Measurements from ENCODE around the gene COL18A1. TPM values are rescaled to one million over a fixed set of nuclear protein-coding genes. Genes with fewer than 3 reads are reported as not detected.

COL18A1 gene
- total and polyA plus RNA-seq, 7 experiments from 2014 or later, result 7.0 to 89.8 (median 15.4) TPM

- Mint-ChIP-seq H3K4me3 (peak overlapping the region in 4 of 10 donors; percentile 15 to 45 (median 22)), H3K27me3 (peaks cover 0 to 4% (median under 1%) of the 10 kb centered on the region in 5 donors), H3K4me1 (peaks cover 0 to 29% (median 26%) of the 10 kb centered on the region in 7 donors), H3K36me3 (no peaks in the 10 kb centered on the region), H3K9me3 (peaks cover 0 to 3% (median 0%) of the 10 kb centered on the region in 11 donors), H3K27ac (peak overlapping the region in 7 of 9 donors; percentile 15 to 99 (median 95))
- Histone ChIP-seq H3K36me3 (ENCODE audit: control insufficient read depth in 2 of 3, insufficient read depth in 3 of 3, low read length in 3 of 3) (no peaks in the 10 kb centered on the region), H3K4me3 (ENCODE audit: low read length) (no peak overlapping the region), H3K27ac (ENCODE audit: low read depth, low read length) (no peak overlapping the region), H3K4me1 (ENCODE audit: control insufficient read depth in 2 of 2, insufficient read depth in 2 of 2, low read length in 2 of 2) (peaks cover 0 to 14% of the 10 kb centered on the region in 2 donors), H3K27me3 (ENCODE audit: control insufficient read depth in 2 of 2, insufficient read depth in 2 of 2, low read length in 2 of 2) (no peaks in the 10 kb centered on the region), H3K9me3 (ENCODE audit: control insufficient read depth in 2 of 3, low read length in 3 of 3) (no peaks in the 10 kb centered on the region)
- DNase-seq, result no peak
- ChIA-PET CTCF (interaction anchor here (0.8 kb wide), 1 partner anchor 300 kb away, joined by 5 read pairs; no protein-coding TSS in a partner anchor), POLR2A (interaction anchor here (0.6 kb wide), 1 partner anchor 459 kb away, joined by 3 read pairs; no protein-coding TSS in a partner anchor)
- intact Hi-C loops (cut with micrococcal nuclease), result no loop called here
- ATAC-seq, result no peak
These were observed 65.1 kb downstream of the COL18A1 start for GRCh38 chr21:45470087-45470515.

DNA sequence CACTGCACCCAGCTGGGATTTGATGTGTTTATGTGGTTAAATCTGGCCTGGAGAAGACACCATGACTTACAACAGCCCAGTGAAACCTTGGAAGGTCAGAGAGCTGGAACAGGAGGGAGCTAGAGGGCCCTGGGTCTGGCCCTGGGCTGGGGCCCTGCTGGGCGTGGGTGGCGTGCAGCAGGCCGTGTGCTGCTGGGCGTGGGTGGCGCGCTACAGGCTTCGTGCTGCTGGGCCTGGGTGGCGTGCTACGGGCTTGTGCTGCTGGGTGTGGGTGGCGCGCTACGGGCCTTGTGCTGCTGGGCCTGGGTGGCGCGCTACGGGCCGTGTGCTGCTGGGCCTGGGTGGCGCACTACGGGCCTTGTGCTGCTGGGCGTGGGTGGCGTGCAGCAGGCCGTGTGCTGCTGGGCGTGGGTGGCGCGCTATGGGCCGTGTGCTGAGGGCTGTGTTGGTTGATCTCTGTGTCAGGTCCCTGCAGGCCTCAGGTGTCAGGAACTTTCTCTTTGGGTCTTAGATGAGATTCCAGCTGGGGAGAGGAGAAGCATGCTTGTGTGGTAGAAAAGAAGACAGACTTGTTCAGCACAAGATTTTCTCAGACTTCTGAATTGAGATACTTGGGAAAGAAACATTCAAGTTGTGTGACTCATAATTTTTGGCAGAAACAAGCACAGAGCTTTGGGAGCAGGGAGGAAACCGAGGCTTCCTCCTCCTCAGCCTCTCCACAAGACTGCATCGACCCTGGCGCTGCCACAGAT is 66.0 kb downstream of the COL18A1 start:
- peak in 7 of 9 donors; percentile 31 to 61 (median 53) for DNase-seq
- no peaks in the 10 kb centered on the region for H3K36me3 Mint-ChIP-seq
- H3K9me3 ChIP-seq (ENCODE audit: control insufficient read depth in 2 of 3, low read length in 3 of 3), result no peaks in the 10 kb centered on the region
- no peaks in the 10 kb centered on the region for H3K27me3 ChIP-seq (ENCODE audit: control insufficient read depth in 2 of 2, insufficient read depth in 2 of 2, low read length in 2 of 2)
- no peak overlapping the region for H3K4me3 ChIP-seq (ENCODE audit: low read length)
- H3K27me3 Mint-ChIP-seq, result no peaks in the 10 kb centered on the region
- ATAC-seq, result peak; percentile 67
- H3K27ac Mint-ChIP-seq, result peak overlapping the region; percentile 59 to 99 (median 94)
- H3K27ac ChIP-seq (ENCODE audit: low read depth, low read length), result peak overlapping the region; percentile 61
- H3K9me3 Mint-ChIP-seq, result peaks cover 0 to 3% (median 0%) of the 10 kb centered on the region in 11 donors
- CTCF ChIA-PET, result interaction anchor here (0.7 to 0.8 kb wide), 2 partner anchors 13 to 300 kb away, joined by 3 to 5 read pairs; no protein-coding TSS in a partner anchor
- no peaks in the 10 kb centered on the region for H3K36me3 ChIP-seq (ENCODE audit: control insufficient read depth in 2 of 3, insufficient read depth in 3 of 3, low read length in 3 of 3)
- intact Hi-C loops (cut with micrococcal nuclease), result no loop called here
- H3K4me1 Mint-ChIP-seq, result peaks cover 0 to 29% (median 26%) of the 10 kb centered on the region in 7 donors
- peak overlapping the region in 7 of 10 donors; percentile 17 to 65 (median 52) for H3K4me3 Mint-ChIP-seq
- POLR2A ChIA-PET, result interaction anchor here (0.6 kb wide), 1 partner anchor 1172 kb away, joined by 3 read pairs; no protein-coding TSS in a partner anchor
- peaks cover 0 to 14% of the 10 kb centered on the region in 2 donors for H3K4me1 ChIP-seq (ENCODE audit: control insufficient read depth in 2 of 2, insufficient read depth in 2 of 2, low read length in 2 of 2)

DNA sequence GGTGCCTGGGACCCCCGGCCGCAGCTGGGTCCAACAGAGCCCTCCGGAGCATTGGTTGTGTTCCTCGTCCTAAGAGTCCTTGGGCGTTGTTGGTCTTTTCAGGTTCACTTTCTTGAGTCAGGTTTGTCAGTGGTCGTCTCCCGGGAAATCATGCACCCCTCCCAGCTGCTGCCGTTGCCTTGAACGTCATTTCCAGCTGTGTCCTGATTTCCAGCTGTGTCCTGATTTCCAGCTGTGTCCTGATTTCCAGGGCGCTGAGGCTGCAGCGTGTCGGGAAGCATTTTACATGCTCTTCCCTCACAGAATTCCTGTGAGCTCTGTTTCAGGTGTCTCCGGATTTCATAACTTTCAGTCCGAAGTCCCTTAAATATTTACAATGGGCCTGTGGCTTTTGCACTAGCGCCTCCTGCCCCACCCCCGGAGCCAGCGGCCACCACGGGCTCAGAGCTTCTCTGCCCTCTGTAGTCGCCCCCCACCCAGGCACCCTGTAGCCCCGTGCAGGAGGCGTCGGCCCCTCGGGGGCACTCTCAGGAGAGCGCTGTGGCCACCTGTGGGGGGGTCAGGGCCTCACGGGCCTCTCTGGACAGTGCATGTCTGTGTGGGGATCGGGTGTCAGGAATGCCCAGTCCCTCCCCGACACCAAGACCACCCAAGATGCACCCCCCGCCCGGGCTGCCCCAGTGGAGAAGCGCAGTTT is 66.7 kb downstream of the COL18A1 start:
- Histone ChIP-seq H3K4me3 (ENCODE audit: low read length) (no peak overlapping the region), H3K4me1 (ENCODE audit: control insufficient read depth in 2 of 2, insufficient read depth in 2 of 2, low read length in 2 of 2) (peaks cover 0 to 19% of the 10 kb centered on the region in 2 donors), H3K27me3 (ENCODE audit: control insufficient read depth in 2 of 2, insufficient read depth in 2 of 2, low read length in 2 of 2) (no peaks in the 10 kb centered on the region), H3K9me3 (ENCODE audit: control insufficient read depth in 2 of 3, low read length in 3 of 3) (no peaks in the 10 kb centered on the region), H3K27ac (ENCODE audit: low read depth, low read length) (peak overlapping the region; percentile 61), H3K36me3 (ENCODE audit: control insufficient read depth in 2 of 3, insufficient read depth in 3 of 3, low read length in 3 of 3) (no peaks in the 10 kb centered on the region)
- intact Hi-C loops (cut with micrococcal nuclease), result no loop called here
- Mint-ChIP-seq H3K36me3 (no peaks in the 10 kb centered on the region), H3K27me3 (no peaks in the 10 kb centered on the region), H3K4me1 (peaks cover 6 to 35% (median 32%) of the 10 kb centered on the region in 7 donors), H3K9me3 (peaks cover 0 to 3% (median 0%) of the 10 kb centered on the region in 11 donors), H3K27ac (peak overlapping the region; percentile 29 to 99 (median 94)), H3K4me3 (peak overlapping the region in 1 of 10 donors; percentile 52)
- ATAC-seq (no peak), DNase-seq (no peak)
- POLR2A ChIA-PET, result interaction anchor here (0.6 kb wide), 1 partner anchor 1171 kb away, joined by 3 read pairs; no protein-coding TSS in a partner anchor
- CTCF ChIA-PET, result interaction anchor here (0.7 kb wide), 1 partner anchor 65 kb away, joined by 3 read pairs; no protein-coding TSS in a partner anchor

GRCh38 chr21:45472445-45473365 is 67.7 kb downstream of the COL18A1 start:
- Histone ChIP-seq H3K9me3 (ENCODE audit: control insufficient read depth in 2 of 3, low read length in 3 of 3) (no peaks in the 10 kb centered on the region), H3K36me3 (ENCODE audit: control insufficient read depth in 2 of 3, insufficient read depth in 3 of 3, low read length in 3 of 3) (no peaks in the 10 kb centered on the region), H3K27ac (ENCODE audit: low read depth, low read length) (no peak overlapping the region), H3K27me3 (ENCODE audit: control insufficient read depth in 2 of 2, insufficient read depth in 2 of 2, low read length in 2 of 2) (no peaks in the 10 kb centered on the region), H3K4me1 (ENCODE audit: control insufficient read depth in 2 of 2, insufficient read depth in 2 of 2, low read length in 2 of 2) (peaks cover 0 to 29% of the 10 kb centered on the region in 2 donors), H3K4me3 (ENCODE audit: low read length) (no peak overlapping the region)
- intact Hi-C loops (cut with micrococcal nuclease), result no loop called here
- Mint-ChIP-seq H3K4me1 (peaks cover 11 to 42% (median 35%) of the 10 kb centered on the region in 7 donors), H3K4me3 (no peak overlapping the region), H3K27me3 (no peaks in the 10 kb centered on the region), H3K36me3 (no peaks in the 10 kb centered on the region), H3K9me3 (peaks cover 0 to 3% (median 0%) of the 10 kb centered on the region in 11 donors), H3K27ac (peak overlapping the region in 1 of 9 donors; percentile 75)
- no peak for DNase-seq
- no peak for ATAC-seq
- POLR2A ChIA-PET, result interaction anchor here (0.7 kb wide), 1 partner anchor 1419 kb away, joined by 3 read pairs; no protein-coding TSS in a partner anchor
- CTCF ChIA-PET, result interaction anchor here (0.7 kb wide), 1 partner anchor 64 kb away, joined by 3 read pairs; no protein-coding TSS in a partner anchor

GRCh38 chr21:45473496-45474322 is 68.7 kb downstream of the COL18A1 start:
- POLR2A ChIA-PET, result no interaction called here
- peak overlapping the region in 2 of 10 donors; percentile 38 to 67 for H3K4me3 Mint-ChIP-seq
- no peaks in the 10 kb centered on the region for H3K9me3 ChIP-seq (ENCODE audit: control insufficient read depth in 2 of 3, low read length in 3 of 3)
- CTCF ChIA-PET, result interaction anchor here (0.6 kb wide), 1 partner anchor 181 kb away, joined by 4 read pairs; no protein-coding TSS in a partner anchor
- H3K27ac Mint-ChIP-seq, result peak overlapping the region; percentile 10 to 91 (median 79)
- DNase-seq (no peak), ATAC-seq (no peak)
- no peak overlapping the region for H3K27ac ChIP-seq (ENCODE audit: low read depth, low read length)
- no peaks in the 10 kb centered on the region for H3K27me3 ChIP-seq (ENCODE audit: control insufficient read depth in 2 of 2, insufficient read depth in 2 of 2, low read length in 2 of 2)
- H3K27me3 Mint-ChIP-seq, result no peaks in the 10 kb centered on the region
- intact Hi-C loops (cut with micrococcal nuclease), result no loop called here
- H3K9me3 Mint-ChIP-seq, result peaks cover 0 to 3% (median 0%) of the 10 kb centered on the region in 11 donors
- H3K36me3 Mint-ChIP-seq, result no peaks in the 10 kb centered on the region
- no peaks in the 10 kb centered on the region for H3K36me3 ChIP-seq (ENCODE audit: control insufficient read depth in 2 of 3, insufficient read depth in 3 of 3, low read length in 3 of 3)
- H3K4me1 Mint-ChIP-seq, result peaks cover 19 to 52% (median 44%) of the 10 kb centered on the region in 7 donors
- H3K4me3 ChIP-seq (ENCODE audit: low read length), result no peak overlapping the region
- peaks cover 5 to 39% of the 10 kb centered on the region in 2 donors for H3K4me1 ChIP-seq (ENCODE audit: control insufficient read depth in 2 of 2, insufficient read depth in 2 of 2, low read length in 2 of 2)
